ENCODE measurements around the gene RPL28.

Gene RPL28

DNA sequence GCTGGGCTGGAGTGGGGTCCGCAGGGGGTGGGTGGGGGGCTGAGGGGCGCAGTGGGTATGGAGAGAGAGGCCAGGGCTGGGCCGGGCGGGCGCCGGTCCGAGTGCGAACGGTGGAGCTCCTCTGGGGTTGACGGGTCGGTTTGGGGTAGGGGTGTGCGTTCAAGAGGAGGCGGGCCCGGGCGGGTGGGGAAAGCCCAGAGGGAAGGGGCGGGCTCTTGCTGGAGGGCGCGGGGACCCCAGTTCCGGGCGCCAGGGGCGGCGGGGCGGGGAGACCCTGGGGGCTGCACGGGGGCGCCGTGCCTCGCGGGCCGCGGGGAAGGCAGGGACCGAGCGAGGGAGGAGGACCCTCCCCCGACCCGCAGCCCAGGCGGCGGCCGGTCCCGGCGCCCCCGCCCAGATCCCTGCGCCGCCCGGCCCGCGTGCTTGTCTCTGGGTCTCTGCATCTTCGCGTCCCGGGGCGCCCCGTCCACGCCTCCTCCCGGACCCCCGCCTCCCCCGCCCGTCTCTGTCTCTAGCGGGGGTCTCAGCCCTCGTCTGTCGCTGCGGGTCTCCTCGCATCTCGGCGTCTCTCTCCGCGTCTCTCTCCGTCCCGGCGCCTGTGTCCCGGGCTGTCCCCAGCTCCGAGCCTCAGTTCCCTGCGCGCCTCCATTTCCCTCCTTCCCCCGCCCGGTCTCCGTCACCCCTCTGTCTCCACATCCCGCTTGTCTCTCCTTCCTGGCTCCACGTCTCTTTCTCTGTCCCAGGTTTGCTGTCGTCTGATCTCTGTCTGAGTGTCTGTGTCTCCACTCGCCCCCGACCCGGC, 65.6 kb downstream of the RPL28 start:
- peak; percentile 45 for DNase-seq (ENCODE audit: low spot score)

DNA sequence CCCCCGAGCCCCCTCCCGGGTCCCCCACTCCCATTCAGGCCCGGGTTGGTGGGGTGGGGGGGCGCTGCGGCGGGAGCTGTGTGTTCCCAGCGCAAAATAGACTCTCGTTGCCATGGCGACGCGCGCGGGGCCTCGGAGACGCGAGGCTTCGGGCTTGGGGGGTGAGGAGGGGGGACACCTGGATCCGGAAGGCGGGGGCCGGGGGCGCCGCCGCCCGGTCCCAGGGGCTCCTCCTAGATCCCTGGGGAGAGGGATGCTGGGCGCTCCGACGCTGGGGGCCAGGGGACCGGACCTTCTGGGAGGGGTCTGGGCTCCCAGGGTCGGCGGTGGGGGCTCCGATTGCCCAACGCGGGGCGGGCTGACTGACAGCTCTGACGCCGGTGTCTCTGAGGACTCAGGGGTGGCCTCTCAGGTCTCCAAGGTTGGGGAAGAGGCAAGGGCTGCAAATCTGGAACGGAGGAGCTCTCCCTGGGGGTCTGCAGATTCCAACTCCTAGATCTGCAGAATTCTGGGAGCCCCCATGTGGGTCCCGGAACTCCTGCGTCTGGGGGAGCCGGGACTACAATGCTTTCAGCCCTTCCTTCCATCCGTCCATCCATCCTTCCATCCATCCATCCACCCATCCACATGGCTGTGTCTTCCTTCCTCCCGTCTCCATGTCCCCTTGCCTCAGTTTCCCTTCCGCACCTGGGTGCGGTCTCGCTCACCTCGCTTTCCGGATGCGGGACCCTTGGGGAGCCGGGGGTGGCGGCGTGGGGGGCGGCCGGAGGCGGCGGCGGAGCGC, 66.4 kb downstream of the RPL28 start:
- DNase-seq (ENCODE audit: low spot score), result no peak
